Ramos (cell line): Measurements from ENCODE around the gene ASTN2.
"Not testable (repeated sequence)": the region's sequence is repeated elsewhere in the genome, so short reads cannot be mapped to it uniquely, and the experiment has no call there.

ENCODE experiments used
- in situ Hi-C: fragments of 300-500 bp; cut with MboI; formaldehyde crosslinking; loops from one replicate; pipeline ENCODE4 v1.14.3; 2022; ENCODE audit warnings: low sequenced_read_pairs; ENCODE audit not compliant: unreplicated experiment

Gene ASTN2

GRCh38 chr9:116900543-116900942, 514.3 kb downstream of the ASTN2 start:
- in situ Hi-C loops = no loop called here

DNA sequence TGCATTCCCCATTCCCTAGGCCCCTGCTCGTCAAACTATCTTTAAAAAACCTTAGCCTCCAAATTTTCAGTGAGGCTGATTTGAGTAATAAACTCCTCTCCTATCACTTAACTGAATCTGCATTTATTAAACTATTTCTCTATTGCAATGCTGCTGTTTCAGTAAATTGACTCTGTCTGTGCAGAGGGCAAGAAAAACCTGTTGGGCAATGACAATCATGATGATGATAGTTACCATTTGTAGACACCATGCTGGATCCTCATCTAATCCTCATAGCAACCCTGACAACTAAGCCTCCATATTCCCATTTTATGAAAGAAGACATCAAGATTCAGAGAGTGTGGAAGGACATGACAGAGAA, 514.9 kb downstream of the ASTN2 start:
- in situ Hi-C loops = no loop called here

DNA sequence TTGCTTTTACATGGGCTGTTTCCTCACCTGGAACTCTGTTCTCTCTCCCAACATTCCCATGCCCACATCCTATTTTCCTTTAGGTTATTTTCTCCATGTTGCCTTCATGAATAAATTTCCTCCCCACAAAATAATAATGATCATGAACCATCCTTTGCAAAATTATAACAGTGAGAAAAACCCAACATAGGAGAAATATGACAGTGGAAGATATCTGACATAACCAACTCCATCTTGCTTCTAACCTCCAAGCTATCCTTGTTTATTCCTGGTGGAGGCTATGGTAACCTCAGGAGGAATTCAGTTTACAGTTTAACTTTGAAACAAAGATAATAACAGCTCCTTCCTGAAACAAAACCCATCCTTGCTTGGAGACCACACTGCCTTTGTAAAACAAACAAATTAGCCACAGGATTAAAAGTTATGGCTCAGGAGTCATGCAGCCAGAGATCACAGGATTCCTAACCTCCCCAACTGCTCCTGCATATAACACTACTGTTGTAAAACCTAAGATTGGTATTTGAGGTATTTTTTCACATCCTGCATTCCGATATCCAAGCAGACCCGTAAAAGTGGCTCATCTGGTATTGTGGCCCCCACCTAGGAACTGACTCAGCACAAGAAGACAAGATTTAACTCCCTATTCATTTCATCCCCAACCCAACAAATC, 515.4 kb downstream of the ASTN2 start:
- in situ Hi-C loops = no loop called here

GRCh38 chr9:116898131-116898530, 516.7 kb downstream of the ASTN2 start:
- in situ Hi-C loops = not testable (repeated sequence)

DNA sequence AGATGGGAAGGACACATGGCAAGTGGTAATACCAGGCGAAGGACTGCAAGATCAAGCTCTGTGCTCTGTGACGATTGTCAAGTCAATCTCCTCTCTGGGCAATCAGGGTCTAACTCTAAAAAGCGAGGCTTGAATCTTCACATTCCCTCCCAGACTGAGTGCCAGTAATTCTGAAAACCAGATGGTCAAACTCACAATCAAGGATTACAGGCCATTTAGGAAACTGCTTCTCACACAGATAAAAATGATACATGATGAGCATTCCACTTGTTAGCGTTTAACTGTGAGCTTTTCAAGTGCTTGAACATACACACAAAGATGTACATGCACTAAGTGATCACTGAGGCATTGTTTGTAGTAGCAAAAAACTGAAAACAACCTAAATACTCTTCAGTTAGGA, 517.7 kb downstream of the ASTN2 start:
- in situ Hi-C loops = no loop called here

DNA sequence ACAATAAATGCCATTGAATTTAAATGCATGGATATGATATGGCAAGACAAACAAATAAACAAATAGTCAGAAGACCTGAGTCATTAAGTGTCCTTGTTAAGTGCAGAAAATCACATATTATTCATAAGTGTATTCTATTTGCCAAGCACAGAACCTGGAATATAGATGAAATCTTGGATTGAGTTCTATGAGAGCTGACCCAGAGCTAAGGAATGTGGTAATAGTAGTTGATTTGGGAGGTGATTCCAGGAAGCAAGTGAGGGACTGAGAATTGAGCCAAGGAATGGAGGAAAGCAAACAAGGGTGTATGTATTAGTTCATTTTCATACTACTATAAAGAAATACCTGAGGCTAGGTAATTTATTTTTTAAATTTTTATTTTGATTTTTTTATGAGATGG, 518.9 kb downstream of the ASTN2 start:
- in situ Hi-C loops = no loop called here

GRCh38 chr9:116891424-116891823, 523.4 kb downstream of the ASTN2 start:
- in situ Hi-C loops = no loop called here

DNA sequence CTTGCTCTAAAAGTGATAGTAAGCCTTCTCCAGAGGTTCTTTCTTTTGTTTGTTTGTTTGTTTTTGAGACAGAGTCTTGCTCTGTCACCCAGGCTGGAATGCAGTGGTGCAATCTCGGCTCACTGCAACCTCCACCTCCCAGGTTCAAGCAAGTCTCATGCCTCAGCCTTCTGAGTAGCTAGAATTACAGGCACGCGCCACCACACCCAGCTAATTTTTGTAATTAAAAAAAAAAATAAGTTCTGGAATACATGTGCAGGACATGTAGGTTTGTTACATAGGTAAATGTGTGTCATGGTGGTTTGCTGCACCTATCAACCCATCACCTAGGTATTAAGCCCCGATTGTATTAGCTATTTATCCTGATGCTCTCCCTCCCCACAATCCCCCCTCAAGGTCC, 526.4 kb downstream of the ASTN2 start:
- in situ Hi-C loops = not testable (repeated sequence)

GRCh38 chr9:116888066-116888465, 526.8 kb downstream of the ASTN2 start:
- in situ Hi-C loops = no loop called here

DNA sequence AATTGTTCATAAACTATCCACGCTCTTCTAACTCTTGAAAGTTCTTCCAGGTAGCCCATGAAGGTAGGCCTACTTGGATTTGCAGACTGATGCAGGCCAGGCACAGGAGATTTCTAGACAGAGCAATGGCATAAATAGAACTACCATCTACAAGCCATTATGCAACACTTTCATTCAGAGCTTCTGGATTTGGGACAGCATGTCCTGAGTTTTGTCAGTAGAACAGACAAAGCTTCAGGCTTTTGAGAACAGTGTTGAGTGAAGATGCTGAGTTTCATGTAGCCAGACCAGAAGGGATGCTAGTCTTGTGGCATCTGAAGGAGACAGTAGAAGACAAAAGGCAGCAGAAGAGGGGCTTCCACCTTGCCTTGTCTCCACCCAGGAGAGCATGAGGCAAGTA, 531.2 kb downstream of the ASTN2 start:
- in situ Hi-C loops = no loop called here

- in situ Hi-C loops = no loop called here
These were observed 537.8 kb downstream of the ASTN2 start for GRCh38 chr9:116877072-116877471.

DNA sequence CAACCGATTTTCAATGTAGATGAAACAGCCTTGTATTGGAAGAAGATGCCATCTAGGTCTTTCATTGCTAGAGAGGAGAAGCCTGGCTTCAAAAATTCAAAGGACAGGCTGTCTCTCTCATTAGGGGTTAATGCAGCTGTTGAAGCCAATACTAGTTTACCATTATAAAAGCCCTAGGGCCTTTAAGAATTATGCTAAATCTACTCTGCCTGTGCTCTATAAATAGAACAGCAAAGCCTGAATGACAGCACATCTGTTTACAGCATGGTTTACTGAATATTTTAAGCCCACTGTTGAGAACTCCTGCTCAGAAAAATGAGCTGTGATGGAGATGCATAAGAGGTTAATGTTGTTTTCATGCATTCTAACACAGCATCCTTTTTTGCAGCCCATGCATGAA, 539.3 kb downstream of the ASTN2 start:
- in situ Hi-C loops = no loop called here

GRCh38 chr9:116873937-116874914, 540.6 kb downstream of the ASTN2 start:
- in situ Hi-C loops = no loop called here

GRCh38 chr9:116873491-116873890, 541.4 kb downstream of the ASTN2 start:
- in situ Hi-C loops = no loop called here

DNA sequence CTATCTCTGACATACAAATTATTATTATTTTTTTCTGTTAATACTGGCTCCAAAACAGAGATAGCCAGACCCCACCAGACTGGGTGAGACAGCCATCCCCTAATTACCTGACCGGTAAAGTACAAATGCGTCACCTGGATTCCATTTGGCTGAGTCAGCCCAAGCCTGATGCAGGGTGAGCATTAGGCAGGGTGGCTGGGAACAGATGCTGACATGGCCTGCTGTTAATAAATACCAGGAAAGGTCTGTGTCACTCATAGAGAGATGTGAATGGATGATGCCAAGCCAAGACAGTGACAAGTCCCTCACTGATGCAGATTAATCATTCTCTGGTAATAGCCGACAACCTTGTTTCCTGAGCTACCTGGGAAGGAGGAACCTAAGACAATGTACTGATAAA, 544.3 kb downstream of the ASTN2 start:
- in situ Hi-C loops = no loop called here

DNA sequence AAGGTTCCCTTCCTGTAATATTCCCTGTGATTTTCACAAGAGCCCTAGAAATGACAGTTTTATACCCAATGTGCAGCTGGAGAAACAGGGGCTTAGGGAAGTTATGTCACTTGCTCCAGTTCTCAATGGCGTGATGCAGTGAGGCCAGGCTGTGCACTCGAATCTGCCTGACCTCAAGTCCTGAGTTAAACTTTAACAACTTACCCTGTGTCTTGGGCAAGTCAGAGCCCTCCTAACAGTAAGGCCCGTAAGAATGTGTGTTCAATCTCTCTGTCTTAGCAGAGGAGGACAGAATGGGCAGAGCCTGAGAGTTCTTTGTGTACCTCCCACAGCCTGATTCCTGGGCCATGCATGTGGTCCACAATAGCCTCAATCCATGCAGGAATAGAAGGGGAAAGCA, 546.7 kb downstream of the ASTN2 start:
- in situ Hi-C loops = no loop called here

GRCh38 chr9:116861321-116861720, 553.5 kb downstream of the ASTN2 start:
- in situ Hi-C loops = no loop called here

DNA sequence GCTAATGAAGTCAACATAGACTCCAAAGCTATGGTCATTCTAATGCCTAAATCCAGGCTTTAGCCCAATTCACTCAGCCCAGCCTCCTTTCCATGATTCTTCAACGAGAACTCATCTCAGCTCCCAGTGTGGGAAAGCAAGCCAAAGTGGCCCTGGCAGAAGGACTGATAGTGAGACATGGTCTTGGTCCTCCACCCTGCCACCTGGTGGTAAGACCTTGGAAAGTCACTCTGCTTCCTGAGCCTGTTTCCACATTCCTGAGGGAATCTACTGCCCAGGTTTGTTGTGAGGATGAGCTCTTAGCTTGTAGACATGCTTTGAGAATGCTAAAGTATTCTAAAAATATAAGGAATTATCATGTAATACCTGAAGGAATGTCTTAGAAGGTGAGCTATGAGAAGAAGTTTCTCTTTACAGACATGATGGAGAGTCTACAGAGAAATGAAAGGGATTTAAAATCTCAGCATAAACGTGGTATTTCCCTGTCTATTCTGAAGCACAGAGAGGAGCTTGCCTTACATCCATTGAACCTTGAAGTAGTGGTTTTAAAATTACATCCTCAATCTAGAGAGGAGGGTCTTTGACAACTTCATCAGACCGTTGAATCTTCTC, 554.2 kb downstream of the ASTN2 start:
- in situ Hi-C loops = no loop called here

DNA sequence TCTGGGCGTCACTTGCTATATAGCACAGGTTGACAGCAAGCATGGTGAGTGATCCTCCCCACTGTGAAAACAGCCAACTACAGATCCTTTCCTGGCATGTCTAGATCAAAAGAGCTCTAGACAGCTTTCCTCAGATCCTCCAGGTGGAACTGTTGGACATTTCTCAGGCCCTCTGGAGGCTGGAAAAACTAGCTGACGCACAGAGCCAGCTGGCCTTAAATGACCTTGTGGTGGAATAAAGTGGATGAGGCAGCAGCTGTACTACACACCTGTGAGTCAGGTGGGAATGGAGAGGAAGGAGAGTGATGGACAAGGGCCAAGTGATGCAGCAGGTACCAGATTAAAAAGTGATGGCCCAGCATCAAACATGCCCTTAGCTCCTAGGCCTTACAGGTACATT, 555.1 kb downstream of the ASTN2 start:
- in situ Hi-C loops = loop anchor here (10.0 kb wide), 1 partner anchor 115 kb away; no protein-coding TSS in a partner anchor

DNA sequence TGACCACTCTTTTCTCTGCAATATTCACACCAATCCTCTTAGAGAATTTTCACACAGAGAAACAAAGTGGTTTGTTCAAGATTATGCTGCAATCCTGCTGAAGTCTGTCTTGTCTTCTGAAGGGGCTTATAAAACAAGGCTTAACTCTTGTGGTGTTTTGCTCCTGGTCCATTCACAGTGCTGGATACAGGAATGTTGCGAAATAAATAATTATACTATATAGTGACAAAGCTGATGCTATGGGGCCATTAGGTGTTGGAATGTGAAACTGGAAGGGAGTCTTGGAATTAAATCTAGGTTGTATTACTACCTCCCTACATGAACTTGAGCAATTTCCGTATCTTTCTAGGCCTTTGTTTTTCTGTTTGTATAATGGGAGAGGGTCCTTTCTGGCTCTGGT, 557.5 kb downstream of the ASTN2 start:
- in situ Hi-C loops = loop anchor here (10.0 kb wide), 1 partner anchor 113 kb away; no protein-coding TSS in a partner anchor
